IPS-18a (cell line): ENCODE data around the gene RPE65.
"Not testable (repeated sequence)": the region's sequence is repeated elsewhere in the genome, so short reads cannot be mapped to it uniquely, and the experiment has no call there.

ENCODE experiments used
- H3K27ac ChIP-seq: one replicate; pipeline ENCODE4 v1.5.1; 2013; ENCODE audit warnings: low read length
- H3K27me3 ChIP-seq: one replicate; pipeline ENCODE4 v1.6.1; 2013; ENCODE audit warnings: mild to moderate bottlenecking, low read length; ENCODE audit not compliant: control insufficient read depth, insufficient read depth
- H3K36me3 ChIP-seq: one replicate; pipeline ENCODE4 v1.6.1; 2013; ENCODE audit warnings: low read depth, low read length; ENCODE audit not compliant: control insufficient read depth
- H3K4me1 ChIP-seq: one replicate; pipeline ENCODE4 v1.6.1; 2013; ENCODE audit warnings: low read depth, low read length; ENCODE audit not compliant: control insufficient read depth
- H3K4me3 ChIP-seq: one replicate; pipeline ENCODE4 v1.5.1; 2013; ENCODE audit warnings: low read length
- H3K9ac ChIP-seq: one replicate; pipeline ENCODE4 v1.6.1; 2013; ENCODE audit warnings: mild to moderate bottlenecking, low read length, moderate library complexity
- H3K9me3 ChIP-seq: one replicate; pipeline ENCODE4 v1.6.1; 2013; ENCODE audit warnings: low read depth, low read length; ENCODE audit not compliant: control insufficient read depth

The RPE65 gene

GRCh38 chr1:68479501-68479900, 29.7 kb upstream of the RPE65 start:
- H3K4me1 ChIP-seq, result no peaks in the 10 kb centered on the region
- H3K27ac ChIP-seq, result no peak overlapping the region
- H3K27me3 ChIP-seq, result no peaks in the 10 kb centered on the region
- H3K9ac ChIP-seq, result no peak overlapping the region
- H3K4me3 ChIP-seq, result no peak overlapping the region
- no peaks in the 10 kb centered on the region for H3K9me3 ChIP-seq
- H3K36me3 ChIP-seq, result peaks cover 82% of the 10 kb centered on the region

- Histone ChIP-seq H3K4me1 (no peaks in the 10 kb centered on the region), H3K36me3 (peaks cover 77% of the 10 kb centered on the region), H3K4me3 (no peak overlapping the region), H3K27ac (no peak overlapping the region), H3K9me3 (no peaks in the 10 kb centered on the region), H3K27me3 (no peaks in the 10 kb centered on the region), H3K9ac (no peak overlapping the region)
Observed at GRCh38 chr1:68478662-68479061, 28.9 kb upstream of the RPE65 start.

- H3K9ac ChIP-seq, H3K4me1 ChIP-seq, H3K27me3 ChIP-seq, H3K4me3 ChIP-seq, H3K9me3 ChIP-seq, H3K27ac ChIP-seq: not testable (repeated sequence)
- H3K36me3 ChIP-seq, result peaks cover 57% of the 10 kb centered on the region
Observed at GRCh38 chr1:68476626-68477025, 26.9 kb upstream of the RPE65 start.

GRCh38 chr1:68473060-68473459, 23.3 kb upstream of the RPE65 start:
- H3K27me3 ChIP-seq, result no peaks in the 10 kb centered on the region
- no peaks in the 10 kb centered on the region for H3K4me1 ChIP-seq
- H3K36me3 ChIP-seq, result peaks cover 21% of the 10 kb centered on the region
- no peak overlapping the region for H3K27ac ChIP-seq
- H3K9ac ChIP-seq, result no peak overlapping the region
- H3K4me3 ChIP-seq, result no peak overlapping the region
- H3K9me3 ChIP-seq, result no peaks in the 10 kb centered on the region

GRCh38 chr1:68470388-68470970, 20.7 kb upstream of the RPE65 start:
- H3K4me3 ChIP-seq, result no peak overlapping the region
- no peak overlapping the region for H3K27ac ChIP-seq
- H3K9ac ChIP-seq, result no peak overlapping the region
- H3K4me1 ChIP-seq, result no peaks in the 10 kb centered on the region
- no peaks in the 10 kb centered on the region for H3K36me3 ChIP-seq
- H3K27me3 ChIP-seq, result no peaks in the 10 kb centered on the region
- H3K9me3 ChIP-seq, result no peaks in the 10 kb centered on the region

- Histone ChIP-seq H3K4me3 (no peak overlapping the region), H3K9ac (no peak overlapping the region), H3K4me1 (peaks cover 9% of the 10 kb centered on the region), H3K9me3 (no peaks in the 10 kb centered on the region), H3K36me3 (no peaks in the 10 kb centered on the region), H3K27ac (no peak overlapping the region), H3K27me3 (no peaks in the 10 kb centered on the region)
Observed at GRCh38 chr1:68464891-68465290, 15.1 kb upstream of the RPE65 start.

GRCh38 chr1:68460935-68461334, 11.2 kb upstream of the RPE65 start:
- Histone ChIP-seq H3K4me3 (no peak overlapping the region), H3K4me1 (peaks cover 9% of the 10 kb centered on the region), H3K9ac (no peak overlapping the region), H3K9me3 (no peaks in the 10 kb centered on the region), H3K36me3 (no peaks in the 10 kb centered on the region), H3K27ac (no peak overlapping the region), H3K27me3 (no peaks in the 10 kb centered on the region)

GRCh38 chr1:68459796-68460195, 10.0 kb upstream of the RPE65 start:
- Histone ChIP-seq H3K9ac (no peak overlapping the region), H3K4me1 (peaks cover 4% of the 10 kb centered on the region), H3K4me3 (no peak overlapping the region), H3K27ac (no peak overlapping the region), H3K36me3 (no peaks in the 10 kb centered on the region), H3K9me3 (no peaks in the 10 kb centered on the region), H3K27me3 (no peaks in the 10 kb centered on the region)

GRCh38 chr1:68459091-68459490, 9.3 kb upstream of the RPE65 start:
- Histone ChIP-seq H3K27ac (no peak overlapping the region), H3K4me1 (no peaks in the 10 kb centered on the region), H3K36me3 (no peaks in the 10 kb centered on the region), H3K4me3 (no peak overlapping the region), H3K27me3 (no peaks in the 10 kb centered on the region), H3K9ac (no peak overlapping the region), H3K9me3 (no peaks in the 10 kb centered on the region)

- Histone ChIP-seq H3K36me3 (no peaks in the 10 kb centered on the region), H3K27me3 (no peaks in the 10 kb centered on the region), H3K4me3 (no peak overlapping the region), H3K4me1 (no peaks in the 10 kb centered on the region), H3K27ac (no peak overlapping the region), H3K9me3 (no peaks in the 10 kb centered on the region), H3K9ac (no peak overlapping the region)
Observed at GRCh38 chr1:68456202-68456601, 6.4 kb upstream of the RPE65 start.

- Histone ChIP-seq H3K9me3 (no peaks in the 10 kb centered on the region), H3K27ac (no peak overlapping the region), H3K27me3 (no peaks in the 10 kb centered on the region), H3K9ac (no peak overlapping the region), H3K36me3 (no peaks in the 10 kb centered on the region), H3K4me1 (no peaks in the 10 kb centered on the region), H3K4me3 (no peak overlapping the region)
Observed at GRCh38 chr1:68454534-68454933, 4.8 kb upstream of the RPE65 start.

GRCh38 chr1:68453060-68453670, 3.4 kb upstream of the RPE65 start:
- Histone ChIP-seq H3K9ac (no peak overlapping the region), H3K27me3 (no peaks in the 10 kb centered on the region), H3K4me3 (no peak overlapping the region), H3K9me3 (no peaks in the 10 kb centered on the region), H3K27ac (no peak overlapping the region), H3K36me3 (no peaks in the 10 kb centered on the region), H3K4me1 (no peaks in the 10 kb centered on the region)
